GM18511 (cell line): ENCODE results near the gene CPA4.

Experiments
- ATAC-seq: cut with Tn5 transposase; IDR thresholded peaks from one replicate; pipeline ENCODE4 v1.9.1; 2021; ENCODE audit warnings: mild to moderate bottlenecking, moderate library complexity; ENCODE audit not compliant: unreplicated experiment

CPA4 gene

GRCh38 chr7:130274983-130275591 lies 17.9 kb upstream of the CPA4 start:
- no peak for ATAC-seq

DNA sequence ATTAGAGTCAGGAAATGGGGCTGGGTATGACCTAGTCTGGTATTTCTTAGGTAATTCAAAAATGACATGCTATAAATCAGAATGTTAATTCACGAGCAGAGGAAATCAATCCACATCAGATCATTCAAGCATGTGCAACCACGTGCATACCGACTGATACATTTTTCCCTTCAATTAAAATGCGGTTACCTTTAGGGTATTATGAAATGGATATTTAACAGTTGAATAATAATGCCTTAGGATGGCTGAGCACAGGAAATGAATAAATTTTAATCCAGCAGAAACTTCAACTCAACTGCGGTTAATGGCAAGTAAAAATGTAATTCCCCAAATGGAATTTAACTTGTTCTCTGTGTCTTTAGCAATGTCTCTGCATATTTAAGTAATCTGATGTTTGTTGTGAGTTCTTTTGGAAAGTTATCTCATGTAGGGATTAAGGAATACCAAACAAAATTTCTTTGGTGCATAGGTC lies 17.1 kb upstream of the CPA4 start:
- no peak for ATAC-seq

GRCh38 chr7:130276796-130277762 lies 15.9 kb upstream of the CPA4 start:
- no peak for ATAC-seq

- ATAC-seq: no peak
These were observed 15.0 kb upstream of the CPA4 start for GRCh38 chr7:130277763-130278643.

DNA sequence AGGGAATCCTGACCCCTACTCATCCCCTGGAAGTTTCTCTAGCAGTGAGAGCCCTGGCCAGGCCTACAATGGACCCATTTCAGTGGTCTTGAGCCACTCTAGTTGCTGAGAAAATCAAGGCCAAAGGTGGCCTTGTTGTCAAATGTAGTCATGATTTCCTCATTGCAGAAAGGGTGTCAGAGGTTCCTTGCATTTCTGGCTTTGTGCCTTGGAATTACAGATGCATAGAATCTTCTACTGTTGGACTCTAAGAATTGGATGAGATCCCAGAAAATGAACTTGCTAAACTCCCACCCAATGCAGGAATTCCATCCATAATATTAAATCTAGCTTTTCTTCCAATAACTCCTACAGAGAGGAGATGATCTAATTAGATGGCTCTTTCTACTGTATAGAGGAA lies 14.1 kb upstream of the CPA4 start:
- ATAC-seq: no peak

DNA sequence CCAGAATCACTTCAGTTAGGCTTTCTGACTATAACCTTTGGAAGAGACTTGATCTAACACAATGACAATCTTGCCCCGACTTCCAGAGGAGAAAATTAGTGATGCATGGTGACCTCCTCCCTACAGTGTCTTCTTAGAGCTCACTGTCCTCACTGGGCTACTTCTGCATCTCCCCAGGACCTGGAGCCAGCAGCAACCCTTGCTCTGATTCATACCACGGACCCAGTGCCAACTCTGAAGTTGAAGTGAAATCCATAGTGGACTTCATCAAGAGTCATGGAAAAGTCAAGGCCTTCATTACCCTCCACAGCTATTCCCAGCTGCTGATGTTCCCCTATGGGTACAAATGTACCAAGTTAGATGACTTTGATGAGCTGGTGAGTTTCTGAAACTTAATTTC lies 13.7 kb upstream of the CPA4 start:
- no peak for ATAC-seq

- no peak for ATAC-seq
These were observed 13.1 kb upstream of the CPA4 start for GRCh38 chr7:130279906-130280305.

GRCh38 chr7:130281260-130281659 lies 11.7 kb upstream of the CPA4 start:
- ATAC-seq: no peak

DNA sequence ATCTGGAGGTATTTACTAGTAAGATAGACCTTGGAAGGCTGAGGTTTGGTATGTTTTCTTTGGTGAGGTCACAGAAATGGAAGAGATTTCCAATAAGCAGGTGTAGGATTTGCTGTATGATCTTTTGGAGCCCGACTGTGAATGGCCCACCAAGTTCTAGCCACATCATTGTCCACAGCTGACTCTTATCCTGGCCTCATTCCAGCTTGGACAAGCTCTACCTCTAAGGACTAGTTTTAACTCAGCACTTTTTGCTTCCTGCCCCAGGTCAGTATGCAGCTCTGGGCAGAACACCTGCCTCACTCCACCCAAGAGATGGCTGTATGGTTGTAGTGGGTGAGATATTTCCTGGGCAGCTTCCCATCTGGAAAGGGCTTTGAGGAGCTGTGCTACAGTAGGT lies 6.1 kb upstream of the CPA4 start:
- no peak for ATAC-seq

DNA sequence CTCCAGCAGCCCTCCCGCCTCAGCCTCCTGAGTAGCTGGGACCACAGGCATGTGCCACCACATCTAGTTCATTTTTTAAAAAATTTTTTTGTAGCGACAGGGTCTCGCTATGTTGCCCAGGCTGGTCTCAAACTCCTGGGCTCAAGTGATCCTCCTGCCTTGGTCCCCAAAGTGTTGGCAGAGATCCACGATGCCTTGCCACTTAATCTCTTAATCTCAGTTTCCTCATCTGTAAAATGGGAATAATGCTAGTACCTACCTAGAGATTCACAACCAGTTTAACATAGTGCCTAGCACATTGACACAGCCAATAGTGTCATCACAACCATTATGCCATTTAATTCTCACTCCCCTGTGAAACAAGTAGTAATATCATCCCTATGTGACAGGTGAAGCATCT lies 4.8 kb upstream of the CPA4 start:
- no peak for ATAC-seq

DNA sequence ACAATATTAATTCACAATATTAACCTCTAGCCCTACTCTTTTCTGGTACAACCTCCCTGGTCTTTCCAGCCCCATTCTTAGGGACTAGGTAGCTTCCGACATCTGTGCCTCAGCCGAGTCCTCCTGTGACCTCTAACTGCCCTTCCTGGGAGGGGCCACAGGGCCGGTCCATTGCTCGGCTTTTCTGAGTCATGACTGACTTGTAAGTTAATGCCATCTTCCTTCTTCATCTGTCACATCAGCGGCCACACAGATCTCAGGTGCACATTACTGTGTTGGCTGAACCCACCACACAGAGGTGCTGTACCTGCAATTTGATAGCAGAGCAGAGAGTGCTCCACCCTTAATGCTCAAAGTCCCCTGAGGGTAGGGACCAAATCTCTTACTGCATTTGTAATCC lies 4.1 kb upstream of the CPA4 start:
- no peak for ATAC-seq

DNA sequence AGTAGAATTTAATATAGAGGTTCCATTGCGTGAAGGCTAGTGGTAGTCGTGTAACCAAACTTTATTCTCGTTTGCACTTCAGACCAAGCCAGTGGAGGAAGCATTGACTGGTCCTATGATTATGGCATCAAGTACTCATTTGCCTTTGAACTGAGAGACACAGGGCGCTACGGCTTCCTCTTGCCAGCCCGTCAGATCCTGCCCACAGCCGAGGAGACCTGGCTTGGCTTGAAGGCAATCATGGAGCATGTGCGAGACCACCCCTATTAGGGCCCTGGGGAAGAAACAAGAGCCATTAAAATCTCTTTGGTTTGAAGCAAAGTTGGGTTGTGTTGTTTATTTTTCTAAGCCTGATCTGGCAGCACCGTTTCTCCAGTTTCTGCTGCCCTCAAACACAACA lies 3.5 kb upstream of the CPA4 start:
- ATAC-seq: no peak

DNA sequence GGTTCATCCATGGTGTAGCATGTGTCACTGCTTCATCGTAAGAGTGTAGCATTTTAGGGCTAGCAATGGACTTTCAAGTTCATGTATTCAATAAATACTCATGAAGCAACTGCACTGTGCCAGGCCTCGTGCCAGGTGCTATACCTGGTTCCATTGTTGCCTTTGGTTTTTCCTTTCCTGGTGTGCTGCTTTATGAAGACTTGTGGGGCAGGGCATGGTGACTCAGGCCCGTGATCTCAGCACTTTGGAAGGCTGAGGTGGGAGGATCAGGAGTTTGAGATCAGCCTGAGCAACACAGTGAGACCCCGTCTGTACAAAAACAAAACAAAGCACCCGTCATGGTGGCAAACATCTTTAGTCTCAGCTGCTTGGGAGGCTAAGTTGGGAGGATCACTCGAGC lies 2.2 kb upstream of the CPA4 start:
- no peak for ATAC-seq

- ATAC-seq: no peak
These were observed 560 bp downstream of the CPA4 start for GRCh38 chr7:130293521-130293920.

DNA sequence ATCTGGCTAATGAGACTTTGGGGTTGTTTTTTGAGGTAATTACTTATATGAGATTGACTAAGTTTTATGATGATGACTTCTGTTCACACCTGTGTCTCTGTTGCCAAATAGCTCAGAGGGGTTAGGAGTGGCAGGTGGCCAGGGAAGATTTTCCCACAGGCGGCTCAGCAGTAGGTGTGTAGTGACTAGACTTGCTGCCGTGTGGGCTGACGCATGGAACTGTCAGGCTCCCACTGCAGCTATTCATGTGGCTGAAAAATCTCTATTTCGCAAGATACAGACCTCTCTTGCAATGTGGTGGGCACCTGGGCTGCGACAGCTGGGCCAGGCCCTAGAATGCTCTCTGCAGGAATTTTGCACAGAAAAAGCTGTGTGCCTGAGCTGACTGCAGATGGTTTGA lies 1.4 kb downstream of the CPA4 start:
- ATAC-seq: no peak

DNA sequence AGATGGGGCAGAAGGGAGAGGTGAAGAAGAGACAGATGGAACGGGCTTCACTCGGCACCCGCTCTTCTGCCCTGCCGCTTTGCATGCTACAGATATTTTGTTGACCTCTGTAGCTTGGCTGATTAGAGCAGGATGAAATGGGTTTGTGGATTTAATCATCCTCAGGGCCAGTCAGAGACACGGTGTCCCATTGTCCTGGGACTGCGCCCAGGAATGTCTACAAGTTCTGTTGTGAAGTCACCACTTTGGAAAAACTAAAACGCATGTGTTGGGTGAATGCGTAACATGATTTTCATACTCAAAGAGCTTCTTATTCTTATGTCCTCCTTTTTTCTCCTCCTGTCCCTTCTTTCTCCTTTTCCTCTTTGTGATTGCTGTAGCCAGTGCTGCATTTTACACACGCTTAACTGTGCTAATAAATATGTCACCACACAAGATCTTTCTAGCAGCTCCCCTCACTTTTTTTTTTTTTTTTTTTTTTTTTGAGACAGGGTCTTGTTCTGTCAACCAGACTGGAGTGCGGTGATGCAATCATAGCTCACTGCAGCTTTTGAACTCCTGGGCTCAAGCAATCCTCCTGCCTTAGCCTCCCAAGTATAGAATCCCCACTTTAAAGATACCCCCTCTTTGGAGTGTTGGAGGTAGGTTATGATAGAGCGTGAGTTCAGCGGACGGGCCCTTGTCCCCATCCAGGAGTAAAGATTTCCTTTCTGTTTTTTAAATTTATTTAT lies 3.4 kb downstream of the CPA4 start:
- no peak for ATAC-seq

GRCh38 chr7:130297628-130298543 lies 4.9 kb downstream of the CPA4 start:
- no peak for ATAC-seq

GRCh38 chr7:130298544-130299326 lies 5.8 kb downstream of the CPA4 start:
- ATAC-seq: no peak

DNA sequence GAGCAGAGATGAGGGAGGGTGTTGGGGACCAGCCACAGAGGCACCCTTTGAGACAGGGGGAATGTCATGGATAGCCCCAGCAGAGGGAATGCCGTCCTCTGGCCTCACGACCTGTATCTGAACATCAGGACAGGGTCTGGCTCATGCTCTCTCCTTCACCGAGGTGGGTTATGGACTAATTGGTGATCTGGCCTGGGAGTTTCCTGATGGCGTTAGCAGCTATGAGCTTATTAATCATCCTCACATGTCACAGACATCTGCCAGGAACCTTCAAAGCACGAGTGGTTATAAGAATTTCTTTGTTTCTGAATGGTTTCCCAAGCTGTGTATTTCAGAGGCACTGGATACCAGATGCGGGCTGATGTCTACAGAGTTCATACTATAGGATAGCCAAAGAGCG lies 6.9 kb downstream of the CPA4 start:
- ATAC-seq: no peak
